Measurements from ENCODE around the gene SH3YL1. TPM values are rescaled to one million over a fixed set of nuclear protein-coding genes. Genes with fewer than 3 reads are reported as not detected.

SH3YL1 gene
- polyA plus RNA-seq, 1 experiment: 27.6 TPM

DNA sequence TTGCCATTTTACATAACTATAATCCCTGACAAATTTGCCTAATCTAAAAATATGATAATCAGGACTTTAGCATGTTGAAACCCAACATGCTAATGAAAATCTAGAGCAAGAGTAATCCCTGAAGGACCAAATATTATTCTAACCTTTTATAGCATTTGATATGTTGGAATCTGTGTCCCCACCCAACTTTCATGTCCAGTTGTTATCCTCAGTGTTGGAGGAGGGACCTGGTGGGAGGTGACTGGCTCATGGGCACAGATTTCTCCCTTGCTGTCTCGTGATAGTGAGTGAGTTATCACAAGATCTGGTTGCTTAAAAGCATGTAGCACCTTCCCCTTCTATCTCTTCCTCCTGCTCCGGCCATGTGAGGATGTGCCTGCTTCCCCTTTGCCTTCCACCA lies 59.8 kb downstream of the SH3YL1 start:
- no peak overlapping the region for H3K27ac ChIP-seq (ENCODE audit: low read depth, low read length)
- POLR2A ChIA-PET: no interaction called here
- CTCF ChIA-PET: no interaction called here
- no peak overlapping the region for H3K4me3 ChIP-seq (ENCODE audit: low read depth, low read length)
- H3K27me3 ChIP-seq (ENCODE audit: control insufficient read depth, insufficient read depth, low read length): no peaks in the 10 kb centered on the region
- DNase-seq (ENCODE audit: low read depth, low spot score): no peak
- H3K9me3 ChIP-seq (ENCODE audit: control insufficient read depth, insufficient read depth, low read length): peaks cover 33% of the 10 kb centered on the region
- no peak for TF ChIP-seq CTCF (IDR thresholded peaks at IDR 0.05; ENCODE audit: low read depth, low read length)

DNA sequence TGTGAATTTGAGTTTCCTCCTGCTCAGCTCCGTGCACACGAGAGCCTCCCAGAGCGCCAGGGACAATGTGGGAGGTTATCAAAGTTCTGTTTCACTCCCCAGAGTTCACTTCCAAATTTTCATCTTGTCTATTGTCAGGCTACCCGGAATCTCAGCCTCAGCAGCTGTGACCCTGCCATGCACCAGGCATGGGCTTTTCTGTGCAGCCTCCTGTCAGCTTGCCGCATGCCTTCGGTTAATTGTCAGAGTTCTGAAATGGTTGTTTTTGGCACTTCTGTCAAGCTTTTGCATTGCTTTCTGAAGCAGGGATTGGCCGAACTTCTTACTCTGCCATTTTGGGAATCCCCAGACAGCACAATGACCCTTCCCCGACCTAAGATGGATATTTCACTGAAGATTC lies 60.4 kb downstream of the SH3YL1 start:
- H3K9me3 ChIP-seq (ENCODE audit: control insufficient read depth, insufficient read depth, low read length): peaks cover 35% of the 10 kb centered on the region
- DNase-seq (ENCODE audit: low read depth, low spot score): no peak
- ChIA-PET CTCF (no interaction called here), POLR2A (no interaction called here)
- TF ChIP-seq CTCF (IDR thresholded peaks at IDR 0.05; ENCODE audit: low read depth, low read length): no peak
- no peak overlapping the region for H3K27ac ChIP-seq (ENCODE audit: low read depth, low read length)
- H3K4me3 ChIP-seq (ENCODE audit: low read depth, low read length): no peak overlapping the region
- H3K27me3 ChIP-seq (ENCODE audit: control insufficient read depth, insufficient read depth, low read length): no peaks in the 10 kb centered on the region

GRCh38 chr2:202945-203344 lies 60.9 kb downstream of the SH3YL1 start:
- no peak for DNase-seq (ENCODE audit: low read depth, low spot score)
- Histone ChIP-seq H3K27ac (ENCODE audit: low read depth, low read length) (no peak overlapping the region), H3K27me3 (ENCODE audit: control insufficient read depth, insufficient read depth, low read length) (no peaks in the 10 kb centered on the region), H3K9me3 (ENCODE audit: control insufficient read depth, insufficient read depth, low read length) (peaks cover 35% of the 10 kb centered on the region), H3K4me3 (ENCODE audit: low read depth, low read length) (no peak overlapping the region)
- TF ChIP-seq CTCF (IDR thresholded peaks at IDR 0.05; ENCODE audit: low read depth, low read length): no peak
- POLR2A ChIA-PET: no interaction called here
- CTCF ChIA-PET: no interaction called here

GRCh38 chr2:201648-202433 lies 62.0 kb downstream of the SH3YL1 start:
- Histone ChIP-seq H3K27me3 (ENCODE audit: control insufficient read depth, insufficient read depth, low read length) (no peaks in the 10 kb centered on the region), H3K4me3 (ENCODE audit: low read depth, low read length) (no peak overlapping the region), H3K9me3 (ENCODE audit: control insufficient read depth, insufficient read depth, low read length) (peaks cover 40% of the 10 kb centered on the region), H3K27ac (ENCODE audit: low read depth, low read length) (no peak overlapping the region)
- TF ChIP-seq CTCF (IDR thresholded peaks at IDR 0.05; ENCODE audit: low read depth, low read length): no peak
- ChIA-PET POLR2A (no interaction called here), CTCF (no interaction called here)
- no peak for DNase-seq (ENCODE audit: low read depth, low spot score)

GRCh38 chr2:199041-199966 lies 64.5 kb downstream of the SH3YL1 start:
- Histone ChIP-seq H3K9me3 (ENCODE audit: control insufficient read depth, insufficient read depth, low read length) (peaks cover 52% of the 10 kb centered on the region), H3K27me3 (ENCODE audit: control insufficient read depth, insufficient read depth, low read length) (no peaks in the 10 kb centered on the region), H3K27ac (ENCODE audit: low read depth, low read length) (no peak overlapping the region), H3K4me3 (ENCODE audit: low read depth, low read length) (no peak overlapping the region)
- DNase-seq (ENCODE audit: low read depth, low spot score): no peak
- no peak for TF ChIP-seq CTCF (IDR thresholded peaks at IDR 0.05; ENCODE audit: low read depth, low read length)
- POLR2A ChIA-PET: no interaction called here
- CTCF ChIA-PET: no interaction called here
